IPS-11a (cell line): ENCODE measurements around the gene CACHD1.
"Not testable (repeated sequence)": the region's sequence is repeated elsewhere in the genome, so short reads cannot be mapped to it uniquely, and the experiment has no call there.

Source experiments
- H3K4me3 ChIP-seq: one replicate; pipeline ENCODE4 v1.5.1; 2013; ENCODE audit warnings: low read depth, low read length, control low read depth

CACHD1 gene

GRCh38 chr1:64686828-64687724 is 217.1 kb downstream of the CACHD1 start:
- no peak overlapping the region for H3K4me3 ChIP-seq

GRCh38 chr1:64687725-64688327 is 217.9 kb downstream of the CACHD1 start:
- no peak overlapping the region for H3K4me3 ChIP-seq

- H3K4me3 ChIP-seq: no peak overlapping the region
Measured at GRCh38 chr1:64691626-64692025, 221.7 kb downstream of the CACHD1 start.

GRCh38 chr1:64692911-64693310 is 223.0 kb downstream of the CACHD1 start:
- no peak overlapping the region for H3K4me3 ChIP-seq

GRCh38 chr1:64693406-64693805 is 223.5 kb downstream of the CACHD1 start:
- no peak overlapping the region for H3K4me3 ChIP-seq

- H3K4me3 ChIP-seq: no peak overlapping the region
Measured at GRCh38 chr1:64696879-64697278, 226.9 kb downstream of the CACHD1 start.

GRCh38 chr1:64699327-64699726 is 229.4 kb downstream of the CACHD1 start:
- no peak overlapping the region for H3K4me3 ChIP-seq

GRCh38 chr1:64701071-64701470 is 231.1 kb downstream of the CACHD1 start:
- H3K4me3 ChIP-seq: no peak overlapping the region

GRCh38 chr1:64701886-64702285 is 232.0 kb downstream of the CACHD1 start:
- no peak overlapping the region for H3K4me3 ChIP-seq

GRCh38 chr1:64702670-64703069 is 232.7 kb downstream of the CACHD1 start:
- H3K4me3 ChIP-seq: not testable (repeated sequence)

- no peak overlapping the region for H3K4me3 ChIP-seq
Measured at GRCh38 chr1:64703600-64703999, 233.7 kb downstream of the CACHD1 start.

- H3K4me3 ChIP-seq: no peak overlapping the region
Measured at GRCh38 chr1:64705591-64705990, 235.7 kb downstream of the CACHD1 start.

- H3K4me3 ChIP-seq: no peak overlapping the region
Measured at GRCh38 chr1:64711266-64711665, 241.3 kb downstream of the CACHD1 start.

GRCh38 chr1:64712049-64712448 is 242.1 kb downstream of the CACHD1 start:
- no peak overlapping the region for H3K4me3 ChIP-seq

- no peak overlapping the region for H3K4me3 ChIP-seq
Measured at GRCh38 chr1:64715186-64715585, 245.3 kb downstream of the CACHD1 start.

- H3K4me3 ChIP-seq: no peak overlapping the region
Measured at GRCh38 chr1:64721135-64721534, 251.2 kb downstream of the CACHD1 start.

- no peak overlapping the region for H3K4me3 ChIP-seq
Measured at GRCh38 chr1:64721576-64722145, 251.7 kb downstream of the CACHD1 start.

- H3K4me3 ChIP-seq: no peak overlapping the region
Measured at GRCh38 chr1:64727861-64728260, 257.9 kb downstream of the CACHD1 start.

GRCh38 chr1:64733581-64734286 is 263.8 kb downstream of the CACHD1 start:
- H3K4me3 ChIP-seq: no peak overlapping the region

- H3K4me3 ChIP-seq: no peak overlapping the region
Measured at GRCh38 chr1:64734287-64734652, 264.3 kb downstream of the CACHD1 start.

GRCh38 chr1:64740687-64741086 is 270.8 kb downstream of the CACHD1 start:
- H3K4me3 ChIP-seq: not testable (repeated sequence)
